Fibroblast of skin of scalp (primary cell): ENCODE results near the gene SORCS1.

Experiments
- DNase-seq: peaks from one replicate; pipeline ENCODE4 v3.0.0-alpha.2; 2013

Gene SORCS1

GRCh38 chr10:106722524-106722923 lies 442.0 kb downstream of the SORCS1 start:
- DNase-seq: no peak

GRCh38 chr10:106720683-106721082 lies 443.8 kb downstream of the SORCS1 start:
- no peak for DNase-seq

GRCh38 chr10:106716381-106716780 lies 448.1 kb downstream of the SORCS1 start:
- DNase-seq: no peak

- DNase-seq: no peak
Measured at GRCh38 chr10:106714734-106715555, 449.6 kb downstream of the SORCS1 start.

GRCh38 chr10:106713846-106714245 lies 450.7 kb downstream of the SORCS1 start:
- no peak for DNase-seq

- no peak for DNase-seq
Measured at GRCh38 chr10:106712988-106713387, 451.5 kb downstream of the SORCS1 start.

GRCh38 chr10:106711313-106711906 lies 453.1 kb downstream of the SORCS1 start:
- peak; percentile 14 for DNase-seq

- DNase-seq: no peak
Measured at GRCh38 chr10:106708506-106708905, 456.0 kb downstream of the SORCS1 start.

GRCh38 chr10:106707657-106708056 lies 456.8 kb downstream of the SORCS1 start:
- no peak for DNase-seq

- DNase-seq: no peak
Measured at GRCh38 chr10:106706127-106706526, 458.4 kb downstream of the SORCS1 start.

GRCh38 chr10:106705681-106706100 lies 458.8 kb downstream of the SORCS1 start:
- DNase-seq: peak; percentile 63

GRCh38 chr10:106696239-106696638 lies 468.3 kb downstream of the SORCS1 start:
- no peak for DNase-seq

GRCh38 chr10:106694696-106695095 lies 469.8 kb downstream of the SORCS1 start:
- DNase-seq: no peak

GRCh38 chr10:106682175-106682574 lies 482.3 kb downstream of the SORCS1 start:
- DNase-seq: peak; percentile 17

- no peak for DNase-seq
Measured at GRCh38 chr10:106680061-106680460, 484.4 kb downstream of the SORCS1 start.

- no peak for DNase-seq
Measured at GRCh38 chr10:106679314-106679713, 485.2 kb downstream of the SORCS1 start.

- DNase-seq: no peak
Measured at GRCh38 chr10:106672517-106673175, 491.9 kb downstream of the SORCS1 start.

GRCh38 chr10:106661767-106662140 lies 502.8 kb downstream of the SORCS1 start:
- DNase-seq: no peak

- DNase-seq: no peak
Measured at GRCh38 chr10:106661133-106661766, 503.3 kb downstream of the SORCS1 start.

GRCh38 chr10:106660550-106660949 lies 504.0 kb downstream of the SORCS1 start:
- no peak for DNase-seq

GRCh38 chr10:106655636-106656035 lies 508.9 kb downstream of the SORCS1 start:
- no peak for DNase-seq

GRCh38 chr10:106655165-106655564 lies 509.3 kb downstream of the SORCS1 start:
- DNase-seq: no peak

GRCh38 chr10:106652279-106652678 lies 512.2 kb downstream of the SORCS1 start:
- DNase-seq: no peak
